SK-N-MC (cell line): ENCODE data around the gene HRH3.

Experiments used
- EZH2 ChIP-seq: fragments of 200-600 bp; sonication (generic); IDR thresholded peaks from one replicate; pipeline ENCODE4 v1.6.1; 2017; ENCODE audit warnings: antibody characterized with exemption
- POLR2AphosphoS5 ChIP-seq: IDR thresholded peaks from 2 replicates; pipeline ENCODE4 v1.6.1; 2012; ENCODE audit warnings: mild to moderate bottlenecking, low read depth, low read length, borderline replicate concordance

DNA sequence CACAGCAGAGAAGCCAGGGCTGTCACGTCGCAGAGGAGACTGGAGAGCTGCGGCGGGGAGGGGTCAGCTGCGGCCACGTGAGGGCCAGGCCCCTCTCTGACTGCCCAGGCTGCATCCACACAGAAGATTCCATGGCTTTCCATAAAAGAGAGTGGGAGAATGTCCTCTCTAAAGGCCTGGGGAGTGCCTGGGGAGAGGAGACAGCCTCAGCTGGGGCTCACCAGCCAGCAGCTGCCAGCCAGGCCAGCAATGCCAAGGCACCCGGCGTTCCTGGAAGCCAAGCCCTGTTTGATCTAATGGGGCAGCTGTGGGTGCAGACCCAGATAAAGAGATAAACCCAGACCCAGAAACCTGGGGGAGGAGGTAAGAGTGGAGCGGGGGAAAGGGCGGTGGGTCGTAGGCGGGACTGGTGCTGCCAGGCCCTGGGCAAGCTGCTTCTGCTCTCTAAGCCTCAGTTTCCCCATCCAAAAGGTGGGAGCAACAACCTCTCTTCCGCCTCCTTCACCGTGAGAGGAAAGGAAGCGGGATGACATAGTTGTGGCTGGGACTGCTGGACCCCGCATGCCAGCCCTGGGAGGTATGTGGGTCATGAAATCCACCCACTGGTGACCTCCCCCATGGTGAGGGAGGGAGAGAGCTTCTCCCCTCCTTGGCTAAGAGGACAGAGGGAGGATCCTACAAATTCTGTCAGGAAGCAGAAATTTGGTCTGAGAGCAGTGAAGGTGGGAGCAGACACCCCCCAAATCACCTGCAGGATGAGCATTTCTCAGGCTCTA is 15.1 kb upstream of the HRH3 start:
- TF ChIP-seq EZH2 (no peak), POLR2AphosphoS5 (no peak)
